SKM-1 treated with dmso at 0.1 percent for 144 hours (cell line): ENCODE measurements around the gene RPS6KA3.

Experiments
- DNase-seq: peaks from one replicate; lab custom pipeline; 2025; ENCODE audit not compliant: unreplicated experiment; lab: John Stamatoyannopoulos, UW

RPS6KA3 gene

DNA sequence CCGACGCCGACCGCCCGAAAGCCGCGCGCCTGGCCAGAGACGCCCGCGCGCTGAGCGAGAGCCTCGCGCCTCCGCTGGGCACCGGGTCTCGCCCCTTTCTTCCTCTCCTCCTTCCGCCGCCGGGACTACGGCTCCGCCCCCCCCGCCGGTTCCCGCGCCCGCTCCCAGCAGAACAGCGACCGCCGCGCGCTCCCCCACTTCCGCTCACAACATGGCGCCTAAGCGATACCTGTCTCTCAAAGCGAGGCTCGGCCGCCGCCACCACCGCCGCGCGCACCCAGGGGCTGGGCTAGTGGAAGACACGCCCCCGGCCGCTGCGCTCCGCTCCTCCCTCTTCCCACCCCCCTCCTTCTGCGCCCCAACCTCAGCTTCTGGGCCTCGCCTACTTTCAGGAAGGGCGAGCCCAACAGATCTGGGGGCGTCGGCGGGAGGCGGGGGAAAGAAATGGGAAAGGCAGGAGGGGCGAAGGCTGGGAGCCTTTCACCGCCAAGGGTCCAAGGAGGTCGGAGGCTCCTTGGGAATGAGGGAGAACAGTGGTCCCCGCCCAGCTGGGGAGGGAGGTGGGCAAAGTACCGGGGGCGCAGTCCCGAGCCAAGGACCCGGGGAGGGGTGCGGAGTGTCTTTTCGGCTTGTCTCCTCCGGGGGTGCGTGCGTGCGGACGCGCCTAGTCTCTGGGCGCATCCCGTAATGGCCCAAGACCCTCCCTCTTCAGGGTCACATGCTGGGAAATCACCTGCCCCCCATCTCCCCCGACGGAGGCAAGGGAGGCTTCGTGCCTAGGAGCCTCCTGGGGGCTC lies at the start of gene RPS6KA3:
TSS of gene RPS6KA3 (minus strand) at position 100 of the 797 bp plus-strand sequence. CDS start 277 bp downstream, outside the sequence.
- peak; percentile 73 for DNase-seq

DNA sequence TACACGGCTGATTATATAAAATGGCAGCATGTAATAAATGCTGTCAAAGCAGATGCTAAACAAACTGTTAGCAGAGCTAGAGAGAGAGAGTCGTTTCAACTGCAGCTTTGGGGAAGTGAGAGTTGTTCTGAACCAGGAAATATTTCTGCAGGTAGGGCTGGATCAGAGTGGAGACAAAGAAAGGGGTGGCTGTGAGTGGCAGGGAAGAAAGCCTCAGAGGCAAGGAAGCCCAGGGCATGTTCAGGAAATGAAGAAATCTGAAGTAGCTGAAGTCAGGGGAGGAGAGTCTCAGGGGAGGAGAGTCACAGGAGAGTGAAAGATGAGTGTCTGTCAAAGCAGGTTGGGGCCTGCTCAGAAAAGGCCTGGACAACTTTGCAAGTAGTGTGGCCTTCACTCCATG lies 48.4 kb upstream of the RPS6KA3 start:
- peak; percentile 74 for DNase-seq

DNA sequence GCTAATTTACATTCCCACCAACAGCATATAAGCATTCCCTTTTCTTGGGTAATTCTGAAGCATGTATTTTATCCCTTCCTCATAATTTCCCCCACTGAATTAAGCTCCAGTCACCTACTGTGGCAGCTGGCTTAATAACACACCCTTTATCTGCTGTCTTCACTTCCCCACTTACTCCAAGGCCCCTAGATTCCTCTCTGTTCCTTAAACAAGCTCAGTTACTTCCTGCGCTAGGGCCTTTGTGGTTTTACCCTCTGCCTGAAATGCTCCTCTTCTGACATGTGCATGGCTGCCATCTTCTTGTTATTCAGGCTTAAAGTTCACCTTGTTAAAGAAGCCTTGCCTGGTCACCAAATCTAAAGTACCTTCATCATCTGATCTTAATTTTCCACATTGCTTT lies 47.2 kb upstream of the RPS6KA3 start:
- DNase-seq = peak; percentile 81

- DNase-seq = no peak
Observed at GRCh38 chrX:20312018-20312417, 45.3 kb upstream of the RPS6KA3 start.

- no peak for DNase-seq
Observed at GRCh38 chrX:20311505-20311904, 44.8 kb upstream of the RPS6KA3 start.

- no peak for DNase-seq
Observed at GRCh38 chrX:20309806-20310205, 43.1 kb upstream of the RPS6KA3 start.

DNA sequence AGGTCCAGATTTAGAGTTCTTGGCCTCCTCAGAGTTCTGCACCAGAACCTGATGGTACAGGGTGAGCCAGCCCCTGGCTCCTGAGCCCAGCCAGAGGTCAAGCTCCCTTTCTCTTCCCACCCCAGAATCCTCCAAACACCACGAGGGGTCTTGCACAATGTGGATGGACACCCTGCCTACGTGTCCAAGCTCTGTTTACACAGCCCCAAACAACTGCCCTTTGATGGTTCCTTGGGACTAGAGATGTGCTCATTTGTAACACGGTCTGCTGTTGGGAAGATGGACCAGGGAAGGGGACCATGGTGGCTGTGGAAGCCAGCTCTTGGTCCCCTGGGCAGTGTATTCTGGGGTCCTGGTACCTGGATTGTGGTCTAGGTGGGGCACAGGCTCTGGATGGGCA lies 40.0 kb upstream of the RPS6KA3 start:
- no peak for DNase-seq

GRCh38 chrX:20300822-20301221 lies 34.1 kb upstream of the RPS6KA3 start:
- DNase-seq = no peak

DNA sequence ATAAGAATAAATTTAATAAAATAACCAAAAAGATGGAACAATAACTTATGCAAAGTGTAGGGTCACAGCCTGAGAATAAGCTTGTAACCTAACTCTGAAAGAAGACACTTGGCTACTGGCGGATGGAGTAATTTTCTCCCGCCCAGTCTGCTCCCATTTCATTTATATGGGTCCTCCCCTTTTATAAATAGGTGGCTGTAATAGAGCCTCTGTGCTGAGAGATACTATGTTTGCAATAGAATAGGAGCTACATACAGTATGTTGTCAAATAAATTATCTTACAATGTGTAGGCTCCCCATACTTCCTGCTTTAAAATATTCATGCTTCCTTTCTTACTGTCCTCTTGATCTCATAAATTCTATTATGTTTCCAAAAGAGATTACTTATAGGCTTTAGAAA lies 28.2 kb upstream of the RPS6KA3 start:
- DNase-seq = no peak

- DNase-seq = no peak
Observed at GRCh38 chrX:20294284-20294683, 27.6 kb upstream of the RPS6KA3 start.

DNA sequence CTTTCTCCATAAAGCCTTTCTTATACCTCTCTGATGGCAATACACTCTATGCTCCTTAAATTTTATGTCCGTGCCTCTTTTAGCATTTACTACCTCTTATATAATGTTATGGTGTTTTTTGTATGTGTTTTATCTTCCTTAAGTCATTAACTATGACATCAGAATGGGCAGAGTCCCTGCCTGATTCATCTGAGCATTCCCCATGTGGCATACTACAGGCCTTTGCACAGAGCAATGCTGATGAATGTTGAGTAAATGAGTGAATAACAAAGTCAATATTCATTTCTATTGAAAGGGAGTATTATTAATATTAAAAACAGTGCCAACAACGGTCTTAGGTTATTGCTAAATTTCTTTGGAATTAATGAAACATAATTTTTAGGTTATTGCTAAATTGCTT lies 18.8 kb upstream of the RPS6KA3 start:
- DNase-seq = no peak

DNA sequence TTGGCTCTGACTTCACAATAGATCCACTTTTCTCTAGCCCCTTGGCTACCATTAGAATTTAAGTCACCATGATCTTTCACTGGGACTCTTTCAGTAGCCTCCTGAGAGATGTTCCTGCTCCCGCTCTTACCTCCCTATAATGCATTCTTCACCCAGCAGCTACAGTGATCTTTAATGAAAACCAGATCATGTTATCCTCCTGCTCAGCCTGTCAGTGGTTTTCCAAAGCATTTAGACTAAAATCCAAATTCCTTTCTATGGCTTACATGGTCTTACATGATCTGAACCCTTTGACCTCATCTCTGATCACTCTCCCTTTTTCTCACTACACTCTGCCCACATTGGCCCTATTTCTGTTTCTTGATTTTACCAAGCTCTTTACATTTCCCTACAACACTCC lies 18.3 kb upstream of the RPS6KA3 start:
- no peak for DNase-seq

GRCh38 chrX:20284444-20284843 lies 17.7 kb upstream of the RPS6KA3 start:
- DNase-seq = no peak

DNA sequence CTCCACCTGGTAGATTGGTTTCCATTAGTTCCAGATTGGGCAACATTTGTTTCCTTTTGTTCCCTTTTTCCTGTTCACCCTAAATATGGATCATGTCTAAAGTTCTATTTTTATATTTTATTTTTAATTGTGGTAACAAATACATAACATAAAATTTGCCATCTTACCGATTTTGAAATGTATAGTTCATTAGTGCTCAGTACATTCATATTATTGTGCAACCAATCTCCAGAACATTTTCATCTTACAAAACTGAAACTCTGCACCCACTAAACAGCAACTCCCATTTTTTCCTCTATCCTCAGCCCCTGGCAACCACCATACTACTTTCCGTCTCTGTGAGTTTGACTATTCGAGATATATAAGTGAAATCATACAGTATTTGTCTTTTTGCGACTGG lies 14.2 kb upstream of the RPS6KA3 start:
- no peak for DNase-seq

DNA sequence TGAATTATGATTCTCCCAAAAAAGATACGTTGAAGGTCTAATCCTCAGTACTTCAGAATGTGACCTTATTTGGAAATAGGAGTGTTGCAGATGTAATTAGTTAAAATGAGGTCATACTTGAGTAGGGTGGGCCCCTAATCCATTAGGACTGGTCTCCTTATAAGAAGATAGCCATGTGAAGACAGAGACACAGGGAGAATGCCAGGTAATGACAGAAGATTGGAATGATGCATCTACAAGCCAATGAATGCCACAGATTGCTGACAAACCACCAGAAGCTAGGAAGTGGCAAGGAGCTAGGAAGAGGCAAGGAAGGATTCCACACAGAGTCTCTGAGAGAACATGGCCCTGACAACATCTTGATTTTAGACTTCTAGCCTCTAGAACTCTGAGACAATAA lies 7.4 kb upstream of the RPS6KA3 start:
- no peak for DNase-seq

GRCh38 chrX:20271730-20272129 lies 5.0 kb upstream of the RPS6KA3 start:
- no peak for DNase-seq

DNA sequence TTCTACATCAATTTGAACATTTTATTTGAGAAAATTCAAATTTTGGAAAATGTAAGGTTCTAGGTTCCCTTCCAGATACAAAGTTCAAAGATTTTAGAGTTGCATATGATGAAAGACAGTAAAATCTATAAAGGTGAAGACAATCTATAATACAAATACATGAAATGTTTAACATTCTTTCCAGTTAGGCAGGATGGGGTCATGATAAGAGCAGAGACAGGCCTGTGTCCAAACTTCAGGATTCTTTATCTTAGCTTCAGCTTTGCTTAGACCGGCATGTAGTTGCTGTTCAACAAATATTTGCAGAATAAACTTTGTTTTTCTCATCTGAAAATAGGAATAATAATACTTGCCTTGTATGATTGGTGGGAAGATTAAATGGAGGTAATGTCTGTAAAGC lies 4.5 kb upstream of the RPS6KA3 start:
- DNase-seq = no peak

DNA sequence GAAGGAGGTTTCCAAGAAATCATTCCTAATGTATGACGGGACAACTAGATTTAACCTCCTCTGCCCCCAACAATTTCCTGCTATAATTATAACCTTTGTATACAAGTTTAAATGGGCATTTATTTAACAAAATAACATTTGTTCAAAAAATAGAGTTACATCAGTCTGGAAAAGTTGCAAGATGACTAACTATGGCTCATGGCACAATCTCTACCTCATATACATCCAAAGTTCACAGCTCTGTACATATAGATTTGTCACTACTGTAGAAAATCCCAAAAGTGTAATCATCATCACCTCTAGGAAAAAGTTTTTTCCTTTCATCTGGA lies 3.8 kb upstream of the RPS6KA3 start:
- DNase-seq = no peak

GRCh38 chrX:20269848-20270561 lies 3.3 kb upstream of the RPS6KA3 start:
- DNase-seq = no peak

DNA sequence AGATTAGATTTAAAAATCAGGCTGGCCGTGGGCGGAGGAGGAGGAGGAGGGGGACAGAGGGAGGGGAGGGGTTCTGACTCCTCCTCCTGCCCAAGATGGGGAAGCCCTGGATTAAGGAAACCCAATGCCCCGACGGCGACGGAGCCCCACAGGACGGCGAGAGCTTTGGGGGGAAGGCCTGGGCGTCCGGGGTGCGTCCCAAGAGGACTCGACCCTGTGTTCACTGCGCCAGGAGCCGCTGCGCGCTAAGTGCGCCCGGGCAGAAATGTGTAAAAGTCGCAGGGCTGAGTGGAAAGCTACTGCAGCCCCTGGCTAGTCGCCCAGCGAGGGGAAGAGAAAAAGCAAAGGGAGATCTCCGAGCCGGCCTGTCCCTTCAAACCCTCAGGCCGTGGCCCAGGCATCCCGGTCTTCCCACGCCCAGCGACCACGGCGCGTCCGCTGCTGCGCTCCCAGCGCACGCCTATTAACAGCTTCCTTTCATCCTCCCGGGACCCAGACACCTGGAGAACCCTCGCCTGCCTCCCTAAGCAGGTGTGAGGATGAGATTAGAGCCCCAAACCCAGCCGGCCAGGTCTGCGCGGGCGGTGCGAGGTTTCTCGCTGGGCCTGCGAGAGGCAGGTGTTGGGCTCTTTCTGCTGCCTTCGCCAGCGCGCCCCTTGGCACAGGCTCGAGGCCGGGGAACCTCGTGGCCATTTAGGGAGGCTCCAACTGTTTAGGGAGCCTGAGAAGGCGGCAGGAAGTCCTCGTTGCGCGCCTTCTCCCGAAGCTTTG lies 1.4 kb upstream of the RPS6KA3 start:
- no peak for DNase-seq

DNA sequence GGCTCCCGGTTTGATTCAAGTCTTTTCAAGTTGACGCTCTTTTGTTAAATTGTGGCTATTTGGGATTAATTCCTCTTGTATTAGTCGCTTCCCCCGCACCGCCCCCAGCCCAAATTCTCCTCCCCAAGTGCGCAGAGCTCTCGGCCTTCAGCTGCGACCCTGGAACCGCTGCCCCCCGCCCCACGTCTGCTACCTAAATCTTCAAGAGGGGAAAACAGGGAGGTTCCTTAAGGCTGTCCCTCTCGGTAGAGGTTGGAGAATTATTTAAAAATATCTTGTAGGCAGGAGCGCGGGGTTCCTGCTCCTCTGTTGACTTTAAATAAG lies 860 bp upstream of the RPS6KA3 start:
- no peak for DNase-seq
